Measurements from ENCODE around the gene PRELID3B. TPM values are rescaled to one million over a fixed set of nuclear protein-coding genes. Genes with fewer than 3 reads are reported as not detected.
A peak's percentile ranks its signal among the peaks of the same experiment; 100 is the strongest.

PRELID3B gene
- total RNA-seq, 6 donors from 2014 or later = 5.2 to 77.1 (median 46.0) TPM

DNA sequence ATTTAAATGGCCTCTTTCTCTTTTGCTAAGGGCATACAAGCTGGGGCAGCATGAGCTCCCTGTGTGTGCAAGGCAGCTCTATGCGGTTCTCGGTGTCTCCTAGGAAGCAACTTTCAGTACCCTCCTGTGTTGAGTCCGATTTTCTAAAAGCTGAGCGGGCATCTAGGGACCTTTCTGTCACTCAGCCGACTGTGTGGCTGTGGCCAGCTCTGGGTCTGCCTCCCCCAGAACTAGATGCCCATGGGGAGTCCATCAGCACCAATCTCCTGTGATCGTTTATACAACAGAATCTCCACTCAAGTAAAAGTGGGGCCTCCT lies 54.1 kb downstream of the PRELID3B start:
- no peaks in the 10 kb centered on the region for H3K9me3 ChIP-seq
- no peak for ATAC-seq (ENCODE audit: low FRiP score in 2 of 2)
- H3K36me3 ChIP-seq = peaks cover 33 to 79% (median 63%) of the 10 kb centered on the region in 4 donors
- peaks cover 7 to 17% (median 11%) of the 10 kb centered on the region in 4 donors for H3K4me1 ChIP-seq
- H3K27me3 ChIP-seq = no peaks in the 10 kb centered on the region
- peak in 1 of 2 donors; percentile 1 for DNase-seq
- no peak overlapping the region for H3K4me3 ChIP-seq
- 92 to 94% methylated on average over 6 of the region's 6 CpGs for WGBS, 2 donors
- no peak overlapping the region for H3K27ac ChIP-seq
- TF ChIP-seq POLR2A (IDR thresholded peaks at IDR 0.05) = no peak
- no peak for TF ChIP-seq POLR2AphosphoS5 (IDR thresholded peaks at IDR 0.05)
- TF ChIP-seq EP300 (IDR thresholded peaks at IDR 0.05) = no peak
- TF ChIP-seq, protein P1, sequence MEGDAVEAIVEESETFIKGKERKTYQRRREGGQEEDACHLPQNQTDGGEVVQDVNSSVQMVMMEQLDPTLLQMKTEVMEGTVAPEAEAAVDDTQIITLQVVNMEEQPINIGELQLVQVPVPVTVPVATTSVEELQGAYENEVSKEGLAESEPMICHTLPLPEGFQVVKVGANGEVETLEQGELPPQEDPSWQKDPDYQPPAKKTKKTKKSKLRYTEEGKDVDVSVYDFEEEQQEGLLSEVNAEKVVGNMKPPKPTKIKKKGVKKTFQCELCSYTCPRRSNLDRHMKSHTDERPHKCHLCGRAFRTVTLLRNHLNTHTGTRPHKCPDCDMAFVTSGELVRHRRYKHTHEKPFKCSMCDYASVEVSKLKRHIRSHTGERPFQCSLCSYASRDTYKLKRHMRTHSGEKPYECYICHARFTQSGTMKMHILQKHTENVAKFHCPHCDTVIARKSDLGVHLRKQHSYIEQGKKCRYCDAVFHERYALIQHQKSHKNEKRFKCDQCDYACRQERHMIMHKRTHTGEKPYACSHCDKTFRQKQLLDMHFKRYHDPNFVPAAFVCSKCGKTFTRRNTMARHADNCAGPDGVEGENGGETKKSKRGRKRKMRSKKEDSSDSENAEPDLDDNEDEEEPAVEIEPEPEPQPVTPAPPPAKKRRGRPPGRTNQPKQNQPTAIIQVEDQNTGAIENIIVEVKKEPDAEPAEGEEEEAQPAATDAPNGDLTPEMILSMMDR (IDR thresholded peaks at IDR 0.05) = no peak

DNA sequence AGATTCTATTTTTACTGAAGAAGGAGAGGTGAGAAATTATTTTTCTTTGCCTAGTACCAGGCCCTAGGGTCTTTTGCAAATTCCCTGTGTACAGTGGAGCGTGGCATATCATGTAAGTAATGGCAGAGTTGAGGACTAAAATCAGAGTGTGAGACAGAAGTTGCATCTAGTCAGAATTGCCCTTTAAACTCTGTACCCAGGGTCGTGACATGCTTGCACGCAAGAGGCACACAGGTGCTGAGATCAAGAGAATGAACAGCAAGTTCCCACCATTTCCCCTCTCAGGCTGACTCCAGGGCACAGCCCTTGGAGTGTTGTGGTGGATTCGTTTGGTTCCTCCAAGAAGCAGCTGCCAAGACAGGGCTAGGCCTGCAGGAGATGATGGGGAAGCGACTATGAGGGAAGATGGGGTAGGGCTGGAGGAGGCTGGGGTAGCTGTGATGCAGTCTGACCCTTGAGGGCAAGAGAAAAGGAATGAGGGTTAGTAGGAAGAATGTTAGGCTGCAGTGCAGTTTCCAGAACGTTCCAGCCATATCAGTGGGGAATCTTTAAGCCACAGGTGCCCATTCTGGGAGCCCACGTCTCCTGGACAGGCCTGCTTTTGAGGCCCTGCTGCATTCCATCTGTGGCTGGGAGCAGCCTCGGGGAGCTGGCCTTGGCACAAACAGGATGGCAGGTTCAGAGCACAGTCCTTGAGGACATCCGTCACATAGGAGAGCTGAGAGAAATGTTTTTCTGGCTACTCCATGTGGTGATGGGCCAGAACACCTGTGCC lies 54.6 kb downstream of the PRELID3B start:
- Histone ChIP-seq H3K4me3 (no peak overlapping the region), H3K36me3 (peaks cover 29 to 74% (median 58%) of the 10 kb centered on the region in 4 donors), H3K4me1 (peaks cover 10 to 21% (median 13%) of the 10 kb centered on the region in 4 donors), H3K27ac (no peak overlapping the region), H3K9me3 (no peaks in the 10 kb centered on the region), H3K27me3 (no peaks in the 10 kb centered on the region)
- no peak for ATAC-seq (ENCODE audit: low FRiP score in 2 of 2)
- peak in 1 of 2 donors; percentile 13 for DNase-seq
- WGBS, 2 donors = 91% methylated on average over 8 to 9 of the region's 9 CpGs
- TF ChIP-seq, protein P1 (IDR thresholded peaks at IDR 0.05) = no peak
- TF ChIP-seq POLR2AphosphoS5 (IDR thresholded peaks at IDR 0.05) (no peak), EP300 (IDR thresholded peaks at IDR 0.05) (no peak), POLR2A (IDR thresholded peaks at IDR 0.05) (no peak)

DNA sequence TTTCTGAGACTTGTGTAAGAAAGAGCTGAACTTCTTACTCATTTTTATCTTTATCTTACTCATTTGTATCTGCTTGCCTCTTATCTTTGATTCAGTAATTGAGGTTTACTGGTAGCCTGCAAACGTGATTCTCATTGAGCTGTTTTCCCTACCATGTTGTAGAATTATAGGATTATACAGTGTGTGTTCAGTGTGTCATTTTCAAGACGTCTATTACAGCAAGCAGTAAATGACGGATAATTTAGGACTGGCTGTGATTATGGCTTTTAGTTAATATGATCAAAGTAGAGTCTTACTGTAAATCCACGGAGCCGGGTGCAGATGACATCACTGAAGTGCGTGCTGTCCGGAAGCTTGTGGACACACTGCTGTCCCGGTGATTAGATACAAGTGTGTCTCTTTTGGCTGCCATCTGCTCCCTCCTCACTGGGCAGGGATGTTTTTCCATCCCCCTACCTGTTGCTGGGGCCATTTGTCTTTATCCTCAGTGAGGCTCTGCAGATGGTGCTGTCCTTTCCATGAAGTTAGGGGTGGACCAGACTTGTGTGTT lies 55.5 kb downstream of the PRELID3B start:
- no peak overlapping the region for H3K27ac ChIP-seq
- WGBS, 2 donors = 87 to 93% methylated on average over 7 to 8 of the region's 8 CpGs
- H3K9me3 ChIP-seq = no peaks in the 10 kb centered on the region
- peaks cover 17 to 29% (median 20%) of the 10 kb centered on the region in 4 donors for H3K4me1 ChIP-seq
- DNase-seq (no peak), ATAC-seq (ENCODE audit: low FRiP score in 2 of 2) (no peak)
- peaks cover 27 to 64% (median 53%) of the 10 kb centered on the region in 4 donors for H3K36me3 ChIP-seq
- no peak overlapping the region for H3K4me3 ChIP-seq
- no peaks in the 10 kb centered on the region for H3K27me3 ChIP-seq
- TF ChIP-seq POLR2AphosphoS5 (IDR thresholded peaks at IDR 0.05) (no peak), POLR2A (IDR thresholded peaks at IDR 0.05) (no peak), EP300 (IDR thresholded peaks at IDR 0.05) (no peak)
- TF ChIP-seq, protein P1 (IDR thresholded peaks at IDR 0.05) = no peak

DNA sequence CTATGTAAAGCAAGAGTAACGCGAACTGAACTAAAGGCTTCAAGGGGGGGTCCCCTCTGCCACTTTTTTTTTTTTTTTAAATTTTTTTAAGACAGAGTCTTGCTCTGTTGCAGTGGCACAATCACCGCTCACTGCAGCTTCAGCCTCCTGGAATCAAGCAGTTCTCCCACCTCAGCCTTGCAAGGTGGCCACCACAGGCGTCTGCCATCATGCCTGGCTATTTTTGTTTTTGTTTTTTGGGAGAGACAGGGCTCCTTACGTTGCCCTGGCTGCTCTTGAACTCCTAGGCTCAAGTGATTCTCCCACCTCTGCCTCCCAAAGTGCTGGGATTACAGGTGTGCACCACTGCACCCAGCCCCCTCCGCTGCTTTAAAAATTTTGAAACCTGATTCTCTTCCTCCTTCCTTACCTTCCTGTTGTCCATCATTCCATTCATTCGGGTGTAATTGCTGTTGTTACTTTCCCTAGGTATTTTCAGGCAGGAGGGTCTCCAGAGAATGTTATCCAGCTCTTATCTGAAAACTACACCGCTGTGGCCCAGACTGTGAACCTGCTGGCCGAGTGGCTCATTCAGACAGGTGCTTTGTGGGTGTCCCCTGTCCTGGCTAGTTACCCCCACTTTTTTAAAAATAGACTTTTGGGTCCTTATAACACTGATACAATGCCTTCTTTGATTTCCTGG lies 56.2 kb downstream of the PRELID3B start:
- no peak overlapping the region for H3K4me3 ChIP-seq
- H3K9me3 ChIP-seq = no peaks in the 10 kb centered on the region
- H3K4me1 ChIP-seq = peaks cover 22 to 29% (median 24%) of the 10 kb centered on the region in 4 donors
- no peak for ATAC-seq (ENCODE audit: low FRiP score in 2 of 2)
- no peak overlapping the region for H3K27ac ChIP-seq
- 84 to 88% methylated on average over 9 of the region's 9 CpGs for WGBS, 2 donors
- TF ChIP-seq POLR2AphosphoS5 (IDR thresholded peaks at IDR 0.05) = no peak
- TF ChIP-seq, protein P1 (IDR thresholded peaks at IDR 0.05) = no peak
- H3K36me3 ChIP-seq = peaks cover 21 to 58% (median 48%) of the 10 kb centered on the region in 4 donors
- H3K27me3 ChIP-seq = no peaks in the 10 kb centered on the region
- DNase-seq = no peak

Measured in upper lobe of left lung (tissue), 6 donors.